PC-3 (cell line): ENCODE data around the gene CDH22. TPM values are rescaled to one million over a fixed set of nuclear protein-coding genes. Genes with fewer than 3 reads are reported as not detected.

Source experiments
- ATAC-seq: fragments of 200-7000 bp; cut with Tn5 transposase; 2 replicates; pipeline ENCODE4 v1.9.1; 2020; ENCODE audit warnings: mild to moderate bottlenecking, moderate library complexity
- BruUV-seq: library from RNA; stranded (reverse); fragments of 400-500 nt; replicated peaks from 2 replicates; lab custom pipeline; 2021; lab: Mats Ljungman, UMichigan
- CTCF ChIA-PET: fragments of 300-600 bp; sonication (Branson Sonifier 250); formaldehyde crosslinking; loops from one replicate; lab custom pipeline; 2022; ENCODE audit warnings: antibody characterized with exemption; lab: Charles Lee
- POLR2A ChIA-PET: fragments of 300-600 bp; sonication (Branson Sonifier 250); formaldehyde crosslinking; loops from one replicate; lab custom pipeline; 2022; ENCODE audit warnings: antibody characterized with exemption; ENCODE audit not compliant: unreplicated experiment; lab: Charles Lee
- DNase-seq: peaks from one replicate; pipeline ENCODE4 v3.0.0-alpha.2; 2015
- H2AFZ ChIP-seq: fragments of 300-600 bp; sonication (generic); 2 replicates; pipeline ENCODE4 v1.6.0; 2016; ENCODE audit warnings: antibody characterized with exemption, low read length
- H3F3A ChIP-seq: fragments of 300-600 bp; sonication (generic); one replicate; pipeline ENCODE4 v1.6.0; 2017; ENCODE audit warnings: antibody characterized with exemption, low read length, control low read depth, mild to moderate bottlenecking; ENCODE audit not compliant: unreplicated experiment
- H3K27ac ChIP-seq: fragments of 300-600 bp; sonication (generic); 2 replicates; pipeline ENCODE4 v1.5.1; 2016; ENCODE audit warnings: mild to moderate bottlenecking, low read length
- H3K27me3 ChIP-seq: fragments of 300-600 bp; sonication (generic); 2 replicates; pipeline ENCODE4 v1.6.1; 2016; ENCODE audit warnings: low read length, mixed read lengths
- H3K36me3 ChIP-seq: fragments of 300-600 bp; sonication (generic); 2 replicates; pipeline ENCODE4 v1.6.1; 2016; ENCODE audit warnings: low read depth, mixed run types, low read length, mixed read lengths
- H3K4me1 ChIP-seq: fragments of 300-600 bp; sonication (generic); 2 replicates; pipeline ENCODE4 v1.5.1; 2016; ENCODE audit warnings: low read length; ENCODE audit not compliant: insufficient read depth
- H3K4me2 ChIP-seq: fragments of 300-600 bp; sonication (generic); 2 replicates; pipeline ENCODE4 v1.6.0; 2016; ENCODE audit warnings: low read length
- H3K4me3 ChIP-seq: fragments of 300-600 bp; sonication (generic); 2 replicates; pipeline ENCODE4 v1.5.1; 2016; ENCODE audit warnings: mild to moderate bottlenecking, low read length, mixed read lengths
- H3K79me2 ChIP-seq: fragments of 300-600 bp; sonication (generic); 2 replicates; pipeline ENCODE4 v1.6.1; 2017; ENCODE audit warnings: low read length, mixed read lengths
- H3K9ac ChIP-seq: fragments of 300-600 bp; sonication (generic); 2 replicates; pipeline ENCODE4 v1.6.0; 2016; ENCODE audit warnings: mild to moderate bottlenecking, low read length
- H3K9me2 ChIP-seq: fragments of 300-600 bp; sonication (generic); replicated peaks from 2 replicates; pipeline ENCODE4 v1.6.1; 2016; ENCODE audit warnings: mixed run types, low read length, mixed read lengths
- H3K9me3 ChIP-seq: fragments of 300-600 bp; sonication (generic); 2 replicates; pipeline ENCODE4 v1.6.1; 2016; ENCODE audit warnings: low read length, mixed read lengths
- H4K20me1 ChIP-seq: fragments of 300-600 bp; sonication (generic); 2 replicates; pipeline ENCODE4 v1.6.1; 2016; ENCODE audit warnings: low read length, mixed read lengths
- CTCF ChIP-seq: fragments of 300-600 bp; sonication (generic); conservative IDR thresholded peaks from 2 replicates; pipeline ENCODE4 v1.5.1; 2017; ENCODE audit warnings: antibody characterized with exemption, low read depth, mild to moderate bottlenecking, low read length
- EZH2 ChIP-seq: fragments of 300-600 bp; sonication (generic); IDR thresholded peaks from one replicate; pipeline ENCODE4 v1.6.1; 2017; ENCODE audit warnings: antibody characterized with exemption, mild to moderate bottlenecking, low read length; ENCODE audit not compliant: unreplicated experiment
- EZH2phosphoT487 ChIP-seq: fragments of 300-600 bp; sonication (generic); IDR thresholded peaks from 2 replicates; pipeline ENCODE4 v1.6.1; 2018; ENCODE audit warnings: mild to moderate bottlenecking, antibody characterized with exemption, low read length, borderline replicate concordance
- intact Hi-C: fragments of 100-400 bp; cut with micrococcal nuclease; formaldehyde crosslinking; loops from 2 replicates; pipeline ENCODE4 v1.9.0; 2023
- total RNA-seq: library from RNA; depleted of rRNA; stranded (reverse); fragments of >200 nt; gene quantifications from 2 replicates; pipeline ENCODE4 v1.2.3, GENCODE V29; 2014

The CDH22 gene
- total RNA-seq, 1 experiment from 2014 or later: not detected

- POLR2A ChIA-PET: no interaction called here
- H3K27ac ChIP-seq: no peak overlapping the region
- no peaks in the 10 kb centered on the region for H4K20me1 ChIP-seq
- TF ChIP-seq EZH2phosphoT487: no peak
- no peak for TF ChIP-seq EZH2
- no peak for TF ChIP-seq CTCF
- CTCF ChIA-PET: no interaction called here
- BruUV-seq: no TSS peak
- no peak overlapping the region for H3K4me3 ChIP-seq
- H3K79me2 ChIP-seq: no peaks in the 10 kb centered on the region
- no peaks in the 10 kb centered on the region; the same call in 1 of the 2 replicates for H3K4me1 ChIP-seq
- ATAC-seq (no peak), DNase-seq (no peak)
- no peaks in the 10 kb centered on the region for H3F3A ChIP-seq
- intact Hi-C loops: no loop called here
- no peak overlapping the region for H2AFZ ChIP-seq
- no peak overlapping the region for H3K4me2 ChIP-seq
- H3K36me3 ChIP-seq: no peaks in the 10 kb centered on the region
- no peak overlapping the region for H3K9ac ChIP-seq
- H3K9me3 ChIP-seq: no peaks in the 10 kb centered on the region
- H3K9me2 ChIP-seq: no peaks in the 10 kb centered on the region
- H3K27me3 ChIP-seq: no peaks in the 10 kb centered on the region
Observed at GRCh38 chr20:46328200-46328882, 20.0 kb upstream of the CDH22 start.

- CTCF ChIA-PET: no interaction called here
- H2AFZ ChIP-seq: no peak overlapping the region
- no peaks in the 10 kb centered on the region for H3K9me2 ChIP-seq
- H3K79me2 ChIP-seq: no peaks in the 10 kb centered on the region
- no peaks in the 10 kb centered on the region; the same call in 1 of the 2 replicates for H3K4me1 ChIP-seq
- POLR2A ChIA-PET: no interaction called here
- intact Hi-C loops: no loop called here
- no peak for ATAC-seq
- H3K27ac ChIP-seq: no peak overlapping the region
- TF ChIP-seq EZH2phosphoT487: no peak
- no peak for TF ChIP-seq CTCF
- TF ChIP-seq EZH2: no peak
- no peaks in the 10 kb centered on the region for H3K9me3 ChIP-seq
- H4K20me1 ChIP-seq: no peaks in the 10 kb centered on the region
- no peaks in the 10 kb centered on the region for H3F3A ChIP-seq
- BruUV-seq: no TSS peak
- H3K36me3 ChIP-seq: no peaks in the 10 kb centered on the region
- no peak overlapping the region for H3K4me3 ChIP-seq
- H3K4me2 ChIP-seq: no peak overlapping the region
- no peaks in the 10 kb centered on the region for H3K27me3 ChIP-seq
- no peak for DNase-seq
- H3K9ac ChIP-seq: no peak overlapping the region
Observed at GRCh38 chr20:46327557-46327956, 19.3 kb upstream of the CDH22 start.

GRCh38 chr20:46325789-46326188 is 17.5 kb upstream of the CDH22 start:
- intact Hi-C loops: no loop called here
- Histone ChIP-seq H3K9ac (no peak overlapping the region), H3K9me3 (no peaks in the 10 kb centered on the region), H3K9me2 (no peaks in the 10 kb centered on the region), H3K79me2 (no peaks in the 10 kb centered on the region), H3K36me3 (no peaks in the 10 kb centered on the region), H3K4me3 (no peak overlapping the region), H3K4me2 (no peak overlapping the region), H3K27me3 (no peaks in the 10 kb centered on the region), H2AFZ (no peak overlapping the region), H3K4me1 (no peaks in the 10 kb centered on the region; the same call in 1 of the 2 replicates), H3K27ac (no peak overlapping the region), H3F3A (no peaks in the 10 kb centered on the region), H4K20me1 (no peaks in the 10 kb centered on the region)
- ATAC-seq (no peak), DNase-seq (no peak)
- POLR2A ChIA-PET: no interaction called here
- BruUV-seq: no TSS peak
- CTCF ChIA-PET: no interaction called here
- no peak for TF ChIP-seq EZH2
- no peak for TF ChIP-seq EZH2phosphoT487
- TF ChIP-seq CTCF: no peak
